Omental fat pad (tissue), 4 donors: ENCODE data around the gene NRIP3. TPM values are rescaled to one million over a fixed set of nuclear protein-coding genes. Genes with fewer than 3 reads are reported as not detected.
"Not testable (repeated sequence)": the region's sequence is repeated elsewhere in the genome, so short reads cannot be mapped to it uniquely, and the experiment has no call there.

Experiments
- ATAC-seq: fragments of 150-250 bp; one replicate; pipeline ENCODE4 v1.9.1; 2016; ENCODE audit warnings: mild to moderate bottlenecking, moderate library complexity; ENCODE audit not compliant: low FRiP score
- DNase-seq: peaks from one replicate; pipeline ENCODE4 v3.0.0-alpha.2; 2019; ENCODE audit warnings: low spot score
- CTCF ChIP-seq, 3 donors: fragments of 450-650 bp; IDR thresholded peaks; one replicate each; pipeline ENCODE4 v1.5.1; 2016 to 2017; ENCODE audit warnings: antibody characterized with exemption in 3 of 3, mild to moderate bottlenecking in 3 of 3, moderate library complexity in 2 of 3
- total RNA-seq, 4 donors: library from RNA; depleted of rRNA; stranded (reverse); fragments of >200 nt; gene quantifications; one replicate each; pipeline ENCODE4 v1.1.0, GENCODE V29; 2016

Gene NRIP3
- total RNA-seq, 4 donors from 2014 or later = 0.63 to 13.1 (median 2.8) TPM

GRCh38 chr11:9016916-9017642 lies 13.3 kb upstream of the NRIP3 start:
- no peak for TF ChIP-seq CTCF (IDR thresholded peaks at IDR 0.05)
- ATAC-seq (no peak), DNase-seq (no peak)

GRCh38 chr11:9015677-9016076 lies 11.9 kb upstream of the NRIP3 start:
- DNase-seq (no peak), ATAC-seq (peak; percentile 77)
- TF ChIP-seq CTCF (IDR thresholded peaks at IDR 0.05) = peak in 1 of 3 donors; percentile 35

- DNase-seq (no peak), ATAC-seq (no peak)
- TF ChIP-seq CTCF (IDR thresholded peaks at IDR 0.05) = no peak
Measured at GRCh38 chr11:9014826-9015225, 11.0 kb upstream of the NRIP3 start.

GRCh38 chr11:9013373-9013772 lies 9.6 kb upstream of the NRIP3 start:
- no peak for DNase-seq
- ATAC-seq = no peak
- TF ChIP-seq CTCF (IDR thresholded peaks at IDR 0.05) = no peak

- not testable (repeated sequence) for DNase-seq, ATAC-seq
Measured at GRCh38 chr11:9009538-9009937, 5.7 kb upstream of the NRIP3 start.

- TF ChIP-seq CTCF (IDR thresholded peaks at IDR 0.05) = no peak
- ATAC-seq (no peak), DNase-seq (no peak)
Measured at GRCh38 chr11:9008661-9009060, 4.9 kb upstream of the NRIP3 start.

- no peak for TF ChIP-seq CTCF (IDR thresholded peaks at IDR 0.05)
- DNase-seq = no peak
- ATAC-seq = no peak
Measured at GRCh38 chr11:9008011-9008550, 4.3 kb upstream of the NRIP3 start.
